ENCODE data around the gene LRCH1. TPM values are rescaled to one million over a fixed set of nuclear protein-coding genes. Genes with fewer than 3 reads are reported as not detected.

Gene LRCH1
- total and polyA plus RNA-seq, 2 of the 4 experiments (the other 2 are of a cell fraction), result 7.0 to 8.8 TPM

GRCh38 chr13:46665248-46665632, 112.3 kb downstream of the LRCH1 start:
- Histone ChIP-seq H2AK9ac (replicated peaks; ENCODE audit: low read depth, low read length, poor library complexity) (no peak overlapping the region), H3K9me3 (ENCODE audit: control insufficient read depth, insufficient read depth, low read length) (no peaks in the 10 kb centered on the region), H4K8ac (ENCODE audit: low read depth in 2 of 2, low read length in 2 of 2) (peak overlapping the region in 1 of 2 experiments; percentile 59; a peak in 2 of 4 replicates), H4K91ac (ENCODE audit: insufficient read depth, low read depth, low read length) (peak overlapping the region; percentile 53), H3K4me3 (ENCODE audit: insufficient read depth, low read depth, low read length) (no peak overlapping the region), H3K18ac (ENCODE audit: low read depth, low read length) (peak overlapping the region; percentile 11; the same call in 1 of the 2 replicates), H3K4me1 (ENCODE audit: control insufficient read depth, insufficient read depth, low read length) (peaks cover 10% of the 10 kb centered on the region), H3K9ac (ENCODE audit: low read depth, low read length) (peak overlapping the region; percentile 28; the same call in 1 of the 2 replicates), H2BK20ac (ENCODE audit: low read depth, low read length) (peak overlapping the region; percentile 13; the same call in 1 of the 2 replicates), H3K36me3 (ENCODE audit: control insufficient read depth, insufficient read depth, low read length) (0 out of 2 replicates have a peak, but pooled peaks cover 2% of the 10 kb centered on the region), H3K27ac (ENCODE audit: insufficient read depth, low read length) (peak overlapping the region; percentile 69), H3K4ac (ENCODE audit: low read depth, low read length) (peak overlapping the region; percentile 42), H3K23ac (ENCODE audit: low read depth, low read length) (peak overlapping the region; percentile 60; the same call in 1 of the 2 replicates), H3K14ac (replicated peaks; ENCODE audit: low read depth, low read length) (peak overlapping the region; percentile 61), H2BK120ac (ENCODE audit: low read depth, low read length) (peak overlapping the region; percentile 50), H3K79me1 (ENCODE audit: low read depth in 1 of 2, low read length in 2 of 2) (peaks cover 27 to 63% of the 10 kb centered on the region in 2 experiments), H4K5ac (ENCODE audit: low read depth, low read length) (peak overlapping the region; percentile 3; the same call in 1 of the 2 replicates), H2BK5ac (ENCODE audit: low read depth, low read length, poor library complexity, severe bottlenecking) (peak overlapping the region; percentile 19), H3K4me2 (ENCODE audit: low read depth, low read length) (peak overlapping the region; percentile 37), H3K9me1 (ENCODE audit: insufficient read depth, low read length) (peaks cover 23% of the 10 kb centered on the region), H2BK15ac (ENCODE audit: low read depth, low read length) (peak overlapping the region; percentile 56; the same call in 1 of the 3 replicates), H3K56ac (ENCODE audit: extremely low read depth, insufficient read depth, low read length) (no peak overlapping the region), H2AFZ (replicated peaks; ENCODE audit: low read length, poor library complexity) (no peak overlapping the region), H4K20me1 (ENCODE audit: insufficient read depth, low read length) (peaks cover 3% of the 10 kb centered on the region; the same call in 1 of the 2 replicates), H3K27me3 (ENCODE audit: control insufficient read depth, insufficient read depth, low read length) (no peaks in the 10 kb centered on the region), H2AK5ac (ENCODE audit: low read depth, low read length) (peak overlapping the region; percentile 52; the same call in 1 of the 2 replicates)
- TF ChIP-seq RFX5 (IDR thresholded peaks at IDR 0.05; ENCODE audit: low read depth, low read length) (no peak), BHLHE40 (IDR thresholded peaks at IDR 0.05; ENCODE audit: low read depth, low read length) (no peak), RCOR1 (IDR thresholded peaks at IDR 0.05; ENCODE audit: insufficient replicate concordance, low read length) (no peak), POLR2A (IDR thresholded peaks at IDR 0.05; ENCODE audit: low read depth, low read length) (no peak), MXI1 (IDR thresholded peaks at IDR 0.05; ENCODE audit: borderline replicate concordance, low read depth, low read length) (no peak), RAD21 (IDR thresholded peaks at IDR 0.05; ENCODE audit: low read length) (no peak)
- TF ChIP-seq, protein P1, sequence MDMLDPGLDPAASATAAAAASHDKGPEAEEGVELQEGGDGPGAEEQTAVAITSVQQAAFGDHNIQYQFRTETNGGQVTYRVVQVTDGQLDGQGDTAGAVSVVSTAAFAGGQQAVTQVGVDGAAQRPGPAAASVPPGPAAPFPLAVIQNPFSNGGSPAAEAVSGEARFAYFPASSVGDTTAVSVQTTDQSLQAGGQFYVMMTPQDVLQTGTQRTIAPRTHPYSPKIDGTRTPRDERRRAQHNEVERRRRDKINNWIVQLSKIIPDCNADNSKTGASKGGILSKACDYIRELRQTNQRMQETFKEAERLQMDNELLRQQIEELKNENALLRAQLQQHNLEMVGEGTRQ (IDR thresholded peaks at IDR 0.05; ENCODE audit: low read depth, low read length), result no peak
- DNase-seq (no peak), ATAC-seq (ENCODE audit: low read depth) (no peak)
- intact Hi-C loops (cut with micrococcal nuclease), result loop anchor here (5.0 kb wide), 1 partner anchor 48 kb away; no protein-coding TSS in a partner anchor
- in situ Hi-C loops (cut with MboI; ENCODE audit: low sequenced_read_pairs), result no loop called here
- no TSS peak for BruUV-seq (replicated peaks)
- POLR2A ChIA-PET (ENCODE audit: unreplicated experiment), result no interaction called here
- CTCF ChIA-PET, result interaction anchor here (1.0 kb wide), 1 partner anchor 163 kb away, joined by 3 read pairs; no protein-coding TSS in a partner anchor
- dilution Hi-C loops (cut with HindIII; ENCODE audit: low sequenced_read_pairs, unreplicated experiment), result no loop called here
